ENCODE results near the gene SLC25A25. TPM values are rescaled to one million over a fixed set of nuclear protein-coding genes. Genes with fewer than 3 reads are reported as not detected.

The SLC25A25 gene
- total RNA-seq, 1 donor from 2014 or later, result 78.2 TPM

DNA sequence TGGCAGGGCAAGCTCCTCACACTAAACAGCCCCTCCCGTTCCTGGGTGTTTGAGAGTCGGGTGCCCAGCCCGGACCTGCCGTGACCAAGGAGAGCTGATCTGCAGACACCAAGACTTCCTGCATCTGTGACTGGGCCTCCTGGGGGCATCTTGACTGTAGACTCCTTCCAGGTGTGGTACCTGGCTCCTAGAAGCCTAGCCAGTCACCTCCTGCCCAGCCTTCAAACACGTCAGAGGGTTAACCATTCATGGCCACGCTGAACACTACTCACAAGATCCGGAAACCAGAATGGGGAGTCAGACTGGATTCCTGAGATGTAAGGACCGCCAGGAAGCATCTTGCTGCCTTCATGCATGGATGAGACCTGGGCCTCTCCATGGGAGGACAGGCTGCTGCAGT, 77.5 kb downstream of the SLC25A25 start:
- no peak for DNase-seq (ENCODE audit: low read depth in 2 of 2)

DNA sequence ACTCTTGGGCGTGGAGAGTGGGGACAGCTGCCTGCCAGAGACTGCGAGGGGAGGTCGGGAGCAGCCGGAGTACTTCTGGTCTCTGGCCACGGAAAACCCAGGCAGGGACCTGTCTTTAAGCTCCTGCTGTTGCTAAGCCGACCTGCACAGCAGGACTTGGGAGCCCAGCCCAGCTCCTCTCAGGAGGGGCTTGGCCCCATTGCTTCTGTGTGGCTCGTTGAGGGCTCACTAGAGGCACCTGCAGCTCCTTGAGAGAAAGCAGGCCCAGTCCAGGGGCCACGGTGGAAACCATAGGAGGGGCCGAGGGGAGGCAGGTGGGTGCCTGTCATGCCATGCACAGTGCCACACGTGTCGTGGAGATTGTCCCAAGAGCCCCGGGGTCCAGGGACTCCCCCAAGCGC, 77.9 kb downstream of the SLC25A25 start:
- DNase-seq (ENCODE audit: low read depth in 2 of 2), result no peak

DNA sequence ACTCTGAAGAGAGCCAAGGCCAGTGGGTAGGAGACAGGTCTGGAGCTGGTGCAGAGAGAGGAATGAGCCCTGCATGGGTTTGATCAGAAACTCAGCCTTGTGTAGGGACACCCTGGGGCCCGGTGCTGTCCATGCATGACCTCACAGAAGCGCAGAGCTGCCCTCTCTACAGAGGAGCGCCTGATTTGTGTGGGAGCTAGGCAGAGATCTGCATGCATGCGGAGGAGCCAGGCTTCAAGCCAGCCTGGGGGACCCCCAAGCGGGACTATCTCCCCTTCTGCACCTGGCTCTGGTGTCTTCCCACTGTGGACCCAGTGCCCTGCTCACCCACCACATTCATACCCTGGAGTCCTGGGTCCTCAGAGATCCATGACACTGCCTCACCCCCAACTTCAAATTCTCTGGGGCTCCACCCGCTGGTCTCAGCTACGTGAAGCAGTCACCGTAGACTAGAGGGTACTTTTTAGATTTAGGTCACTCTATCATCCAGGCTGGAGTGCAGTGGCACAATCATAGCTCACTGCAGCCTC, 78.6 kb downstream of the SLC25A25 start:
- DNase-seq (ENCODE audit: low read depth in 2 of 2), result no peak

DNA sequence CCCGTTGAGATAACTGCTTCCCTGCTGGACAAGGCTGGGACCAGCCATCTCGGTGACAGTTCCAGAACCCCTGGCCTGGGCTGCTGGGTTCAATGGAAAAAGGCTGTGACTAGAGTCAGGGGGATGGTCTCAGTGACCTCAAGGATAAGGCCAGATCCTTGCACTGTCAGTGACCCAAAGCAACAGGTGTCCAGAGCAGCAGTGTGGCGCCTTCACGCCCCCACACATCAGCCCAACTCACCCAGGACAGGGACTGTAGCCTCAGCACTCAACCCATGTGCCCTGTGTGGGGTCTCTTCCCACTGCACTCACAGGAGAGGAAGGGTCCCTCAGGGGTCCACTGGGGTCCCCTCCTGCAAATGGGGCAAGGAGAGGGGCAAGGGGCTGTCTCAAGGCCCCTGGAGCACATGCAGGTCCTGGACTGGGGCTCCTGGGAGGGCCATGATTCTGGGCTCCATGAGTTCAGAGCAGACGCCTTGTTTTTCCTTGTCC, 80.5 kb downstream of the SLC25A25 start:
- no peak for DNase-seq (ENCODE audit: low read depth in 2 of 2)

DNA sequence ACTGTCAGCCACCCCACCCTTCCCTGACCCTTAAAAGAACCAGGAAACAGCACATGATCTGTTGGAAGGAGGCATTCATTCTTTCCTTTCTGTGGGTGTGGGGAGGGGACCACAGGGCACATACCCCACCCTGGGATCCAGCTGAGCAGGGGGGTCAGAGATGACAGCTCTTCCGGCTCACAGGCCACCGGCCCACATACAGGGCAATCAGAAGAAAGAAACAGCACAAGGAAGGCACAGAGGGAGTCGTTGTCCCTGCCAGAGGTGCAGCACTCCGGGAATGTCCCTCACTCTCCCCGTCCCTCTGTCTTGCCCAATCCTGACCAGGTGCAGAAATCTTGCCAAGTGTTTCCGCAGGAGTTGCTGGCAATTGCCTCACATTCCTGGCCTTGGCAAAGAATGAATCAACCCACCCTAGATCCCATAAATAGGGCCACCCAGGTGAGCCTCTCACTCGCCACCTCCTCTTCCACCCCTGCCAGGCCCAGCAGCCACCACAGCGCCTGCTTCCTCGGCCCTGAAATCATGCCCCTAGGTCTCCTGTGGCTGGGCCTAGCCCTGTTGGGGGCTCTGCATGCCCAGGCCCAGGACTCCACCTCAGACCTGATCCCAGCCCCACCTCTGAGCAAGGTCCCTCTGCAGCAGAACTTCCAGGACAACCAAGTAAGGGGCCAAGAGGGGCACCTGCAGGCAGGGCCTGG, 81.1 kb downstream of the SLC25A25 start, which contains the start of gene LCN2:
LCN2 (plus strand) TSS at position 453 of the 701 bp plus-strand sequence; CDS start at position 526, 73 bp downstream.
- no peak for DNase-seq (ENCODE audit: low read depth in 2 of 2)

DNA sequence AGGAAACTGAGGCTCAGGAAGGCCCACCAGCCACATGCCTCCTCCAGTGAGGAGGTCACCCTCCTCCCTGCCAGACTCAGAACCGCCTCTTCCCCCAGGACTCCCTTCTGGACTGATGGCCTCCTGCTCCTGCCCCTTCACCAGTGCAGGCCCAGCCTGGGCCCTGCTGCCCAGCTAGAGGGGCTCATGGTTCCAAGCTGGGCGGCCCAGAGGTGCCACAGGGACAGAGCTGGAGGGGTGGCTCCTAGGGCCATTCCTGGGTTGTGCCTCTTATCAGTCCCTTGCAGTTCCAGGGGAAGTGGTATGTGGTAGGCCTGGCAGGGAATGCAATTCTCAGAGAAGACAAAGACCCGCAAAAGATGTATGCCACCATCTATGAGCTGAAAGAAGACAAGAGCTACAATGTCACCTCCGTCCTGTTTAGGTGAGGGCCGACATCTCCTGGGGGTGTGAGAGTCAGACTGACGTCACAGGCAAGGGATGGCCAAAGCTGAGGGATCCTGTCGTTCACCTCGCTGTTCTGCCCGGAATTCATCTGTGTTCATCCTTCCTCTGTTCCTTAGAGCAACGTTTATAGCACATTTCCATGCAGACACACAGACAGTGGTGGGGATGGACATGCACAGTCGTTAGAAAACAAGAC, 82.0 kb downstream of the SLC25A25 start:
- no peak for DNase-seq (ENCODE audit: low read depth in 2 of 2)

DNA sequence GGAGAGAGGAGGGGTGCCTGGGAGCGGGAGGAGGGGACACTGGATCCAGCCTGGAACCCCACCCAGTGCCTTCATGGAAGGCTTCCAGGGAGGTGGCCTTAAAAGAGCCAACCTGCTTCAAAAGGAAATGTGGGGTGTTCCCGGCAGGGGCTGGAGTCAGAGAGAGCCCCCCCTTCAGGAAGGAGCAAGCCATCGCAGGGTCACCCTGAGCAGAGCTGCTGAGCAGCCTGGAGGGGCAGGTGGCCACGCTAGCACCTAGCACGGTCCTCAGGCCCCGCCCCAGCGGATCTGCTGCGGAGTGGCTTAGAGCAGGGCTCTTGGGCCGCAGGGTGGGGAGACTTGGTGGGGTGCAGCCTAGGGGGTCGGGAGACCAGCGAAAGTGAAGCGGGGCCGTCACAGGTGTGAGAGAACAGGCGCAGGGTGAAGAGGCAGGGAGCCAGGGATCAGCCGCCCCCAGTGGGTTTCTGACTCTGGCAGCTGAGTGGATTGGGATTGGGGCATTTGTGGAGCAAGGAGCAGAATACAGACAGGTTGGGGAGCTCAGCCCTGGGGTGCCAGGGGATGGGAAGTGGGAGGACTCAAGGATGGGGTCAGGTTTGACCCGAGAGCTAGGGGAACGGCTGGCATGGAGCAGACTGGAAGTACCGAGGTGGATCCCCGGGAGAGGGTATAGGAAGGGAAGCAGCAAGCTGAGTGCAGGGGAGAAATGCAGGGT, 82.7 kb downstream of the SLC25A25 start:
- no peak for DNase-seq (ENCODE audit: low read depth in 2 of 2)

DNA sequence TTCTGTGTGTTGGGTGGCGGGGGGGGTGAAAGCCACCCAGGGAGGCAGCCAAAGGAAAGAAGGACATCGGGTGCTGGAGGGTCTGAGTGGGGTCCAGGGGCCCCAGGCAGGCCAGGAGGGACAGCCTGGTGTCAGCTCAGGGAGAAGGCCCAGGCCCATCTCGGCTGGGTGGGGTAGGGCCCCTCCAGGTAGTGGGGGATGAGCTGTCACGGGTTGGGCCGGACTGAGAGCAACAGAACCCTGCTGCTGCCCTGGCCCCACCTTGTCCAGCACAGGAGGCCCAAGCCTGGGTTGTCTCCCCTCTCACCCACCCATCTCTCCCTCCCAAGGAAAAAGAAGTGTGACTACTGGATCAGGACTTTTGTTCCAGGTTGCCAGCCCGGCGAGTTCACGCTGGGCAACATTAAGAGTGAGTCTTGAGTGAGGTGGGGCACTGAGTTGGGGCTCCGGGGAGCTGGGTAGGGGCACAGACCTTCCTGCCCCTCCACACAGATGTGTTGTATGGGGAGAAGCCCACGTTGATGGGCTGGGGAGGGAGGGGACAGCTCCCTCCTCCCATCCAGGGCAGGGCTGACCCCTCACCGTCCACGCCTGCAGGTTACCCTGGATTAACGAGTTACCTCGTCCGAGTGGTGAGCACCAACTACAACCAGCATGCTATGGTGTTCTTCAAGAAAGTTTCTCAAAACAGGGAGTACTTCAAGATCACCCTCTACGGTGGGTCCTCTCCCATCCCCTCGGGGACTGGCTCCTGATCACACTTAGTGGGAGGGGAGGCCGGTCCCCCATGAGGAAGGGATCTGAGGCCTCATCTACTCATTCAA, 83.5 kb downstream of the SLC25A25 start:
- DNase-seq (ENCODE audit: low read depth in 2 of 2), result no peak

DNA sequence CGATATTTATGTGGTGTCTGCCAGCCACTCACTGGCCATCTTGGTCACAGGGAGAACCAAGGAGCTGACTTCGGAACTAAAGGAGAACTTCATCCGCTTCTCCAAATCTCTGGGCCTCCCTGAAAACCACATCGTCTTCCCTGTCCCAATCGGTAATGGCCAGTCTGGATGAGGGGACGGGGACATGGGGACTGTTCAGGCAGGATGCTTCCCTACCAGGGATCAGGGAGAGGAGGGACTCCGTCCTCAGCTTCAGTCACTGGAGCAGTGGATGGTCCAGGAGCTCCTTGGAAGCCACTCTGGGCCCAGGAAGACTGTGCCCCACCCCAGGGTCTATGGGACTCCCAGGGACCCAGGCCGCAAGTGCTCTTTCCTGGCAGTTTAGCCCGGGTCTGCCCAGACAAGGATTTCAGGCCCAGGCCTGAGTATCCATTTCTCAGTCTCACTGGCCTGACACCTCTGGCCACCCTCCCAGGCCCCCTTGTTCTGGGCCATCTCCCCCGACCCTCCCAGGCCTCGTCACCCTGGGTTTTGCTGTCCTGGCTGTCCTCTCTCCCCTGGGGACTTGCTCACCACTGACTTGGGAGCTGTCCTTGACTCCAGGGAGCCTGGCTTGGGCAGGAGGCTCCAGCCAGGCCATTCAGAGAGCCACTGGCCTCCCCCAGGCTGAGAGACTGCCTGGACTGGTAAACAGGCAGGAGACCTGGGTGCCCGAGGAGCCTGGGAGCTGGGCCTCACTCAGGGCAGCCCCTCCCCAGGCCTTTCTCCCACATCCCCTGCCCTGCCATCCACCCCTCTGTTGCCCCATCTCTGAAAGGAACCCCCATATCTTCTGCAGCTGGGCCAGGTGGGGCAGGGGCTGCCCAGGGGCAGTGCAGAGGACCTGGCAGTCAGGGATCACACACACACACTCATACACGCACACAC, 84.4 kb downstream of the SLC25A25 start:
- DNase-seq (ENCODE audit: low read depth in 2 of 2), result no peak

DNA sequence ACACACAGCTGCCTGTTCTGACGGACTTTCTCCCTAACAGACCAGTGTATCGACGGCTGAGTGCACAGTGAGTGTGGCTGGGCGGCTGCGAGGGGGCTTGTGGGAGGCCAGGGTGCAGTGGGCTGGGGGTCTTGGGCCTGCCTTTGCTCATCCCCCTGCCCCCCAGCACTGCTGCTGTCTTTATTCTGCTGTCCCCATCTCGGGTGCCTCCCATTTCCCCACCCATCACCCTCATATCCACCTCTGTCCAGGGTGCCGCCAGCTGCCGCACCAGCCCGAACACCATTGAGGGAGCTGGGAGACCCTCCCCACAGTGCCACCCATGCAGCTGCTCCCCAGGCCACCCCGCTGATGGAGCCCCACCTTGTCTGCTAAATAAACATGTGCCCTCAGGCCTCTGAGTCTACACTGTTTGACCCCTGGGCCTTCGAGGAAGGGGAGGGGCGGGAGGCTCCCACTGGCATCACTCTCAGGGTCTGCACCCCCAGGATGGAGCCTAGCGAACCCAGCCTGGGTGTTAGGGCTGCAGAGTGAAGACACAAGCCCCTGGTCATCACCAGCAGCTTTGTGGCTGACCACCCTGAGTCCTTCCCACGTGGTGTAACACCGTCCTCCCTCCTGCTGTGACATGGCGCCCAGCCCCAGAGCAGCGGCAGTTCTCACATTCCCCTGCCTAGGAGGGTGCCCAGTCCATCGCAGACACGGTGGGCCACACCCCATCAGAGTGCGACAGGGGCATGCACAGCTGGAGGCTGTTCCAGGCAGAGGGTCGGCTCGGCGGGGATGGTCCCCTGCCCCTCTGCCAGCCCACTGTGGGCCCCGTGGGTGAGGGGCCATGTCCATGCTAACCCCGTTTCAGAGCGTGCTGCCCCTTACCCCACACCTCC, 85.3 kb downstream of the SLC25A25 start:
- DNase-seq (ENCODE audit: low read depth in 2 of 2), result no peak

DNA sequence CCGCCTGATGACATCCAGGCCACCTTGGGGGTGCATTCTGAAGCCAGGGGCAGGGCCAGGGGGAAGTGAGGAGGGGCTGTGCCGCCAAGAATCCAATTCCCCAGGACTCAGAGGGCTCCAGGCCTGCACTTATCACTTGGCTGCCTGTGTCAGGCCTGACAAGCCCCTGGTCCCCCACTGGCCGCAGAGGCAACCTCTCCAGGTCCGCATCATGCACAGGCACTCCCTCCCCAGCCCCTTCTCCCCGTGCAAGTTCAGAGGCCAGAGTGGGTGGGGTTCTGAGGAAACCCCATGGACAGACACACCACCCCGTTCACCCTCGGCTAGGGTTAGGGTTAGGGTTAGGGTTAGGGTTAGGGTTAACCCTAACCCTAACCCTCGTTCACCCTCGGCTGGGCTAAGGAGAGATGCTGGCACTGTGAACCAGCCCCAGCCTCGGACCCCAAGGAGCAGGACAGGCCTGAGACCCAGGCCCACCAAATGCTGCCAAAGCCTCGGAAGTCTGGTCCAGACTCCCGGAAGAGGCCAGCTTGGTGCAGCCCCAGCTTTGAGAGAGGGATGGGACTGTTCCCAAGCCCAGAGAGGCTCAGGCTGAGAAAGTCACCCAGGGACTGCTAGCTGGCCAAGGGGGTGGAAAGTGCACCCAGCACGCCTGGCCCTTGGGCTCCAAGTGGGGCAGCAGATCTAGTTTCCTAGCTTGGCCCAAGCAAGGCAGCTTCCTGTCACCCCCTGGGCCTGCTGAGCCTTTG, 86.1 kb downstream of the SLC25A25 start:
- DNase-seq (ENCODE audit: low read depth in 2 of 2), result no peak

DNA sequence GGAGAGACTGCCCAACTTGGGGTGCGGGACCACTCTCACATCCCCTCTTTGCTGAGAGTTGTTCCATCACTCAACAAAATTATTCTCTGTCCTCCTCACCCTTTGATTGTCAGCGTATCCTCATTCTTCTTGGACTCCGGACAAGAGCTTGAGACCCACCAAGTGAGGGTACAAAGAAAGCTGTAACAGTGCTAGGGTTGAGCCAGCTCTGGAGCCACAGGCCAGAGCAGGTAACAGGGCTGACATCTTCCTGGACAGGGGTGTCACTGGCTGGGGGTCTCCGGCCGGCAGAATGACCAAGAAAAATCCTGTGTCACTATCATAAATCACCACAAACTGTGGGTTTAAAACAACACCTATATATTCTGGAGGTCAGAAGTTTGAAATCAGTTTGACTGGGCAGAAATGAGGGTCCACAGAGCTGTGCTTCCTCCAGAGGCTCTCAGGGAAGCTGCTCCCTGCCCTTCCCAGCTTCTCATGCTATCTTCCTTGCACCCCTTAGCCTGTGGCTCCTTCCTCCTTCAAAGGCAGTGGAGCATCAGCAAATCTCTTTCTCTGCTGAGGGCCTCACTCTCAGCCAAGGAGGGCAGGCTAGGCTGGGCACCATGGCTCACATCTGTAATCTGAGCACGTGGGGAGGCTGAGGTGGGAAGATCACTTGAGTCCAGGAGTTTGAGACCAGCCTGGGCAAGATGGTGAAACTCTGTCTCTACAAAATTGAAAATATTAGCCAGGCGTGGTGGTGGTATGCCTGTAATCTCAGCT, 87.9 kb downstream of the SLC25A25 start:
- no peak for DNase-seq (ENCODE audit: low read depth in 2 of 2)

Other genes starting within 250 kb of the SLC25A25 start
- 34.0 and 51.6 TPM in 2 replicates for gene ENG, start 213.6 kb upstream of the SLC25A25 start, total RNA-seq
- gene AK1, start 190.6 kb upstream of the SLC25A25 start, total RNA-seq, result 22.0 and 24.8 TPM in 2 replicates
- 23.5 and 30.0 TPM in 2 replicates for gene ST6GALNAC6, start 168.6 kb upstream of the SLC25A25 start, total RNA-seq
- gene ST6GALNAC4, start 151.2 kb upstream of the SLC25A25 start, total RNA-seq, result 25.5 and 26.6 TPM in 2 replicates
- gene PIP5KL1, start 137.5 kb upstream of the SLC25A25 start, total RNA-seq, result 0.44 and 0.60 TPM in 2 replicates
- 8.9 and 12.3 TPM in 2 replicates for gene DPM2, start 130.4 kb upstream of the SLC25A25 start, total RNA-seq
- 10.2 and 24.2 TPM in 2 replicates for gene EEIG1, start 87.2 kb upstream of the SLC25A25 start, total RNA-seq
- gene NAIF1, start 912 bp upstream of the SLC25A25 start, total RNA-seq, result 6.5 and 12.5 TPM in 2 replicates
- gene PTGES2, start 59.5 kb downstream of the SLC25A25 start, total RNA-seq, result 62.5 and 67.8 TPM in 2 replicates
- gene LCN2, start 81.2 kb downstream of the SLC25A25 start, total RNA-seq, result not detected in 2 replicates
- 31.8 and 48.2 TPM in 2 replicates for gene BBLN, start 92.0 kb downstream of the SLC25A25 start, total RNA-seq
- 9.4 and 12.3 TPM in 2 replicates for gene CIZ1, start 123.3 kb downstream of the SLC25A25 start, total RNA-seq
- gene DNM1, start 135.1 kb downstream of the SLC25A25 start, total RNA-seq, result 0.40 and 0.44 TPM in 2 replicates
- gene GOLGA2, start 207.8 kb downstream of the SLC25A25 start, total RNA-seq, result 32.9 and 49.6 TPM in 2 replicates
- 17.5 and 19.6 TPM in 2 replicates for gene SWI5, start 208.0 kb downstream of the SLC25A25 start, total RNA-seq